PC-3 (cell line): ENCODE measurements around the gene DDX52.

Experiments used
- EZH2 ChIP-seq: fragments of 300-600 bp; sonication (generic); IDR thresholded peaks from one replicate; pipeline ENCODE4 v1.6.1; 2017; ENCODE audit warnings: antibody characterized with exemption, mild to moderate bottlenecking, low read length; ENCODE audit not compliant: unreplicated experiment
- EZH2phosphoT487 ChIP-seq: fragments of 300-600 bp; sonication (generic); IDR thresholded peaks from 2 replicates; pipeline ENCODE4 v1.6.1; 2018; ENCODE audit warnings: mild to moderate bottlenecking, antibody characterized with exemption, low read length, borderline replicate concordance
- TF ChIP-seq, protein P1 (sequence below): fragments of 300-600 bp; sonication (generic); conservative IDR thresholded peaks from 2 replicates; pipeline ENCODE4 v1.5.1; 2017; ENCODE audit warnings: antibody characterized with exemption, low read depth, mild to moderate bottlenecking, low read length

DNA sequence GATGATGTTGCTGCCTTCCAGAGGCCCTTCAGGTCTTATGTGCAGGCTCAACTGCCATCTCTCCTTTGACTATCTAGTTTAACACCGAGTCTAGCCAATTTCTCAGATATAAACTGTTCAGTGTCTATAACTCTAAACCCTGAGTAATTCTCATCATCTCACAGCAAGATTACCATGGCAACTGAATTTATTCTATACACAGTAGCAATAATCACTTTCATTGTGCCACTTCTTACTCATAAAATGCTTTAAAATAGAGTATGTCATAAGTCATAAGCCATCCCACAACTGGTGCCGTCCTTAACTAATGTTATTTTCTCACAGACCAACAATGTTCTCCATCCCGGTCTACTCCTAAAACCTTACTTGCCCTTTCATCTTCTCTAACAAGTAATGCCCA is 79.0 kb downstream of the DDX52 start:
- TF ChIP-seq, protein P1, sequence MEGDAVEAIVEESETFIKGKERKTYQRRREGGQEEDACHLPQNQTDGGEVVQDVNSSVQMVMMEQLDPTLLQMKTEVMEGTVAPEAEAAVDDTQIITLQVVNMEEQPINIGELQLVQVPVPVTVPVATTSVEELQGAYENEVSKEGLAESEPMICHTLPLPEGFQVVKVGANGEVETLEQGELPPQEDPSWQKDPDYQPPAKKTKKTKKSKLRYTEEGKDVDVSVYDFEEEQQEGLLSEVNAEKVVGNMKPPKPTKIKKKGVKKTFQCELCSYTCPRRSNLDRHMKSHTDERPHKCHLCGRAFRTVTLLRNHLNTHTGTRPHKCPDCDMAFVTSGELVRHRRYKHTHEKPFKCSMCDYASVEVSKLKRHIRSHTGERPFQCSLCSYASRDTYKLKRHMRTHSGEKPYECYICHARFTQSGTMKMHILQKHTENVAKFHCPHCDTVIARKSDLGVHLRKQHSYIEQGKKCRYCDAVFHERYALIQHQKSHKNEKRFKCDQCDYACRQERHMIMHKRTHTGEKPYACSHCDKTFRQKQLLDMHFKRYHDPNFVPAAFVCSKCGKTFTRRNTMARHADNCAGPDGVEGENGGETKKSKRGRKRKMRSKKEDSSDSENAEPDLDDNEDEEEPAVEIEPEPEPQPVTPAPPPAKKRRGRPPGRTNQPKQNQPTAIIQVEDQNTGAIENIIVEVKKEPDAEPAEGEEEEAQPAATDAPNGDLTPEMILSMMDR: no peak
- TF ChIP-seq EZH2phosphoT487: no peak
- no peak for TF ChIP-seq EZH2
